Esophagus squamous epithelium (tissue), 5 donors: ENCODE data around the gene TKFC. TPM values are rescaled to one million over a fixed set of nuclear protein-coding genes. Genes with fewer than 3 reads are reported as not detected.

ENCODE experiments used
- DNase-seq: peaks from one replicate; lab custom pipeline; 2025; lab: John Stamatoyannopoulos, UW
- H3K27ac ChIP-seq, 4 donors: fragments of 200-600 bp; sonication (generic); one replicate each; pipeline ENCODE4 v1.5.1; 2016 to 2019; ENCODE audit warnings: mild to moderate bottlenecking in 1 of 4
- H3K27me3 ChIP-seq, 4 donors: fragments of 200-600 bp; sonication (generic); 1 replicate in 3 of 4; 2 replicates in 1 of 4; pipeline versions ENCODE4 v1.5.1 to v1.6.0; 2017 to 2021; ENCODE audit warnings: antibody characterized with exemption in 1 of 4
- H3K36me3 ChIP-seq, 3 donors: fragments of 200-600 bp; sonication (generic); one replicate each; pipeline ENCODE4 v1.5.1; 2016 to 2019
- H3K4me1 ChIP-seq, 3 donors: fragments of 200-600 bp; sonication (generic); one replicate each; pipeline ENCODE4 v1.5.1; 2017 to 2019
- H3K4me3 ChIP-seq, 4 donors: fragments of 200-600 bp; sonication (generic); 1 replicate in 3 of 4; 2 replicates in 1 of 4; pipeline ENCODE4 v1.5.1; 2016 to 2019; ENCODE audit warnings: mild to moderate bottlenecking in 2 of 4, moderate library complexity in 1 of 4
- H3K9me3 ChIP-seq, 3 donors: fragments of 200-600 bp; sonication (generic); one replicate each; pipeline ENCODE4 v1.5.1; 2016 to 2019
- POLR2A ChIP-seq, 4 donors: fragments of 450-650 bp; IDR thresholded peaks; one replicate each; pipeline ENCODE4 v1.6.1; 2017; ENCODE audit warnings: antibody characterized with exemption in 4 of 4, mild to moderate bottlenecking in 4 of 4, moderate library complexity in 3 of 4
- WGBS, 2 donors: methylation state at CpG; one replicate each; pipeline ENCODE4 v1.1.5; 2018; 5-methylcytosine and 5-hydroxymethylcytosine counted together
- intact Hi-C: fragments of 100-400 bp; cut with DNase I; formaldehyde crosslinking; loops from one replicate; pipeline ENCODE4 v1.15.0; 2022
- total RNA-seq, 4 donors: library from RNA; depleted of rRNA; stranded (reverse); fragments of >200 nt; gene quantifications; one replicate each; pipeline ENCODE4 v1.1.0, GENCODE V29; 2016
- TF ChIP-seq, protein P1 (sequence below), 6 experiments: fragments of 450-650 bp in 4 of 6; fragments of 200-600 bp in 2 of 6; sonication (generic) in 2 of 6; IDR thresholded peaks; one replicate each; pipeline ENCODE4 v1.5.1; 2016 to 2019; ENCODE audit warnings: antibody characterized with exemption in 6 of 6, mild to moderate bottlenecking in 4 of 6, moderate library complexity in 4 of 6
- donor health status: DM: yes; HTN: yes; CAD: no.

TKFC gene
- total RNA-seq, 4 donors from 2014 or later: 19.8 to 29.2 (median 26.4) TPM

DNA sequence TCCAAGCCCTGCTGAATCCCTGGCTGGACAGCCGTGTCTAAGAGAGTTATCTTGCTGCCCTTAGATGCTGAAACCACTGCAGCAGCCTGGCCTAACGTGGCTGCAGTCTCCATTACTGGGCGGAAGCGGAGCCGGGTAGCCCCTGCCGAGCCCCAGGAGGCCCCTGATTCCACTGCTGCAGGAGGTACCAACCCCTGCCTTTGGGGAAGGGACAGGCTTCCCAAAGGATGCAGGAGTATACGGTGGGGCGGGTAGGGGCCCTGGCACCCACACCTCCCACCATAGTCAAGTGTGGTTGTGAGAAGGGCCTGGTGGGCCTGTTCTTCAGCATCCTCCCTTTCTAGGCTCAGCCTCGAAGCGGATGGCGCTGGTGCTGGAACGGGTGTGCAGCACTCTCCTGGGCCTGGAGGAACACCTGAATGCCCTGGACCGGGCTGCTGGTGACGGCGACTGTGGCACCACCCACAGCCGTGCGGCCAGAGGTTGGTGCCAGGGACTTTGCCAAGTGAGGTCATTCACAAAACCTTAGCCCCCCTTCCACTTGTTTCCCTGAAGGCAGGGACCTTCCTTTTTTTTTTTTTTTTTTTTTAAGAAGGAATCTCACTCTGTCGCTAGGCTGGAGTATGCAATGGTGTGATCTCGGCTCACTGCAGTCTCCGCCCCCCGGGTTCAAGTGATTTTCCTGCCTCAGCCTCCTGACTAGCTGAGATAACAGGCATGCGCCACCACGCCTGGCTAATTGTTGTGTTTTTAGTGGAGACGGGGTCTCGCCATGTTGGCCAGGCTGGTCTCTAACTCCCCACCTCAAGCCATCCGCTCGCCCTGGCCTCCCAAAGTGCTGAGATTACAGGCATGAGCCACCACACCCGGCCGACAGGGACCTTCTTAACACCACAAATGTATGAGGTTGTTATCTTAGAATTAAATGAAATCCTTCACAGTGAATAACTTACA lies 11.0 kb downstream of the TKFC start:
- H3K9me3 ChIP-seq: no peaks in the 10 kb centered on the region
- no peak overlapping the region for H3K4me3 ChIP-seq
- intact Hi-C loops: no loop called here
- H3K27ac ChIP-seq: no peak overlapping the region
- H3K4me1 ChIP-seq: peaks cover 0 to 22% (median 7%) of the 10 kb centered on the region in 3 donors
- 88 to 93% methylated on average over 19 to 20 of the region's 29 CpGs for WGBS, 2 donors
- DNase-seq: no peak
- no peak for TF ChIP-seq POLR2A (IDR thresholded peaks at IDR 0.05)
- TF ChIP-seq, protein P1, sequence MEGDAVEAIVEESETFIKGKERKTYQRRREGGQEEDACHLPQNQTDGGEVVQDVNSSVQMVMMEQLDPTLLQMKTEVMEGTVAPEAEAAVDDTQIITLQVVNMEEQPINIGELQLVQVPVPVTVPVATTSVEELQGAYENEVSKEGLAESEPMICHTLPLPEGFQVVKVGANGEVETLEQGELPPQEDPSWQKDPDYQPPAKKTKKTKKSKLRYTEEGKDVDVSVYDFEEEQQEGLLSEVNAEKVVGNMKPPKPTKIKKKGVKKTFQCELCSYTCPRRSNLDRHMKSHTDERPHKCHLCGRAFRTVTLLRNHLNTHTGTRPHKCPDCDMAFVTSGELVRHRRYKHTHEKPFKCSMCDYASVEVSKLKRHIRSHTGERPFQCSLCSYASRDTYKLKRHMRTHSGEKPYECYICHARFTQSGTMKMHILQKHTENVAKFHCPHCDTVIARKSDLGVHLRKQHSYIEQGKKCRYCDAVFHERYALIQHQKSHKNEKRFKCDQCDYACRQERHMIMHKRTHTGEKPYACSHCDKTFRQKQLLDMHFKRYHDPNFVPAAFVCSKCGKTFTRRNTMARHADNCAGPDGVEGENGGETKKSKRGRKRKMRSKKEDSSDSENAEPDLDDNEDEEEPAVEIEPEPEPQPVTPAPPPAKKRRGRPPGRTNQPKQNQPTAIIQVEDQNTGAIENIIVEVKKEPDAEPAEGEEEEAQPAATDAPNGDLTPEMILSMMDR (IDR thresholded peaks at IDR 0.05): no peak
- H3K36me3 ChIP-seq: peaks cover 0 to 68% (median 5%) of the 10 kb centered on the region in 3 donors
- H3K27me3 ChIP-seq: no peaks in the 10 kb centered on the region

DNA sequence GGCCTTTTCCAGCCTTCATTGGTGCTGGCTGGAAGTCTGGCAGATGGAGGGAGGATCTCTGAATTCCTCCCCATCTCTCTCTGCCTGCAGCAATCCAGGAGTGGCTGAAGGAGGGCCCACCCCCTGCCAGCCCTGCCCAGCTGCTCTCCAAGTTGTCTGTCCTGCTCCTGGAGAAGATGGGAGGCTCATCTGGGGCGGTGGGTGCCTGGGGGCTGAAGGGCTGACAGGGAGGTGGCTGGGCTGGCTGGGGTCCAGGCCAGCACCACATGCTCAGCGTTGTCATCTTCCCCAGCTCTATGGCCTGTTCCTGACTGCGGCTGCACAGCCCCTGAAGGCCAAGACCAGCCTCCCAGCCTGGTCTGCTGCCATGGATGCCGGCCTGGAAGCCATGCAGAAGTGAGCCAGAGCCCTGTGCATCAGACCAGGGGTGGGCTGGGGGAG lies 12.2 kb downstream of the TKFC start:
- TF ChIP-seq, protein P1 (IDR thresholded peaks at IDR 0.05): no peak
- TF ChIP-seq POLR2A (IDR thresholded peaks at IDR 0.05): no peak
- no peaks in the 10 kb centered on the region for H3K9me3 ChIP-seq
- intact Hi-C loops: no loop called here
- H3K36me3 ChIP-seq: peaks cover 0 to 71% (median 16%) of the 10 kb centered on the region in 3 donors
- no peak for DNase-seq
- 20% methylated on average over 1 of the region's 4 CpGs; no CpG with 5 or more reads in 1 of the 2 donors for WGBS, 2 donors
- peaks cover 0 to 22% (median 7%) of the 10 kb centered on the region in 3 donors for H3K4me1 ChIP-seq
- peak overlapping the region in 2 of 4 donors; percentile 2 to 39 for H3K27ac ChIP-seq
- no peaks in the 10 kb centered on the region for H3K27me3 ChIP-seq
- no peak overlapping the region for H3K4me3 ChIP-seq

GRCh38 chr11:61345954-61346843 lies 13.2 kb downstream of the TKFC start:
- intact Hi-C loops: no loop called here
- H3K4me3 ChIP-seq: no peak overlapping the region
- H3K4me1 ChIP-seq: peaks cover 0 to 22% (median 7%) of the 10 kb centered on the region in 3 donors
- TF ChIP-seq, protein P1 (IDR thresholded peaks at IDR 0.05): no peak
- TF ChIP-seq POLR2A (IDR thresholded peaks at IDR 0.05): no peak
- H3K9me3 ChIP-seq: no peaks in the 10 kb centered on the region
- DNase-seq: no peak
- H3K27me3 ChIP-seq: no peaks in the 10 kb centered on the region
- peak overlapping the region in 2 of 4 donors; percentile 18 to 39 for H3K27ac ChIP-seq
- WGBS, 2 donors: 50 to 70% methylated on average over 5 to 6 of the region's 14 CpGs
- peaks cover 0 to 74% (median 24%) of the 10 kb centered on the region in 3 donors for H3K36me3 ChIP-seq

GRCh38 chr11:61347916-61348461 lies 15.0 kb downstream of the TKFC start:
- Histone ChIP-seq H3K9me3 (no peaks in the 10 kb centered on the region), H3K36me3 (peaks cover 0 to 74% (median 27%) of the 10 kb centered on the region in 3 donors), H3K4me1 (peaks cover 0 to 22% (median 7%) of the 10 kb centered on the region in 3 donors), H3K4me3 (no peak overlapping the region), H3K27me3 (no peaks in the 10 kb centered on the region), H3K27ac (peak overlapping the region in 2 of 4 donors; percentile 22 to 44)
- WGBS, 2 donors: 74 to 79% methylated on average over 4 to 6 of the region's 11 CpGs
- intact Hi-C loops: no loop called here
- no peak for DNase-seq
- no peak for TF ChIP-seq POLR2A (IDR thresholded peaks at IDR 0.05)
- TF ChIP-seq, protein P1 (IDR thresholded peaks at IDR 0.05): peak in 1 of 6 experiments; percentile 3
